ENCODE results near the gene TBC1D5. TPM values are rescaled to one million over a fixed set of nuclear protein-coding genes. Genes with fewer than 3 reads are reported as not detected.

Gene TBC1D5
- total RNA-seq, 1 donor from 2014 or later, result 55.6 TPM

- Mint-ChIP-seq H3K27ac (no peak overlapping the region), H3K36me3 (ENCODE audit: insufficient read depth) (no peaks in the 10 kb centered on the region), H3K9me3 (ENCODE audit: low read depth) (no peaks in the 10 kb centered on the region), H3K4me3 (ENCODE audit: low read depth) (no peak overlapping the region), H3K27me3 (no peaks in the 10 kb centered on the region), H3K4me1 (ENCODE audit: low read depth) (peaks cover 2% of the 10 kb centered on the region)
- DNase-seq (ENCODE audit: low spot score, unreplicated experiment), result no peak
- TF ChIP-seq CTCF (IDR thresholded peaks at IDR 0.05; ENCODE audit: unreplicated experiment), result no peak
Measured at GRCh38 chr3:17372362-17373210, 369.8 kb downstream of the TBC1D5 start.

GRCh38 chr3:17369973-17370372, 372.5 kb downstream of the TBC1D5 start:
- no peak for TF ChIP-seq CTCF (IDR thresholded peaks at IDR 0.05; ENCODE audit: unreplicated experiment)
- Mint-ChIP-seq H3K4me3 (ENCODE audit: low read depth) (no peak overlapping the region), H3K36me3 (ENCODE audit: insufficient read depth) (no peaks in the 10 kb centered on the region), H3K9me3 (ENCODE audit: low read depth) (no peaks in the 10 kb centered on the region), H3K27ac (no peak overlapping the region), H3K4me1 (ENCODE audit: low read depth) (peaks cover 4% of the 10 kb centered on the region), H3K27me3 (no peaks in the 10 kb centered on the region)
- DNase-seq (ENCODE audit: low spot score, unreplicated experiment), result no peak

GRCh38 chr3:17367171-17367570, 375.3 kb downstream of the TBC1D5 start:
- H3K27me3 Mint-ChIP-seq, result no peaks in the 10 kb centered on the region
- no peaks in the 10 kb centered on the region for H3K9me3 Mint-ChIP-seq (ENCODE audit: low read depth)
- no peak for TF ChIP-seq CTCF (IDR thresholded peaks at IDR 0.05; ENCODE audit: unreplicated experiment)
- H3K4me3 Mint-ChIP-seq (ENCODE audit: low read depth), result no peak overlapping the region
- H3K27ac Mint-ChIP-seq, result no peak overlapping the region
- DNase-seq (ENCODE audit: low spot score, unreplicated experiment), result no peak
- H3K4me1 Mint-ChIP-seq (ENCODE audit: low read depth), result peaks cover 5% of the 10 kb centered on the region
- peaks cover 3% of the 10 kb centered on the region for H3K36me3 Mint-ChIP-seq (ENCODE audit: insufficient read depth)

- H3K9me3 Mint-ChIP-seq (ENCODE audit: low read depth), result no peaks in the 10 kb centered on the region
- H3K27ac Mint-ChIP-seq, result no peak overlapping the region
- no peak overlapping the region for H3K4me3 Mint-ChIP-seq (ENCODE audit: low read depth)
- peaks cover 3% of the 10 kb centered on the region for H3K36me3 Mint-ChIP-seq (ENCODE audit: insufficient read depth)
- peaks cover 5% of the 10 kb centered on the region for H3K4me1 Mint-ChIP-seq (ENCODE audit: low read depth)
- no peaks in the 10 kb centered on the region for H3K27me3 Mint-ChIP-seq
- no peak for DNase-seq (ENCODE audit: low spot score, unreplicated experiment)
- no peak for TF ChIP-seq CTCF (IDR thresholded peaks at IDR 0.05; ENCODE audit: unreplicated experiment)
Measured at GRCh38 chr3:17360991-17361390, 381.4 kb downstream of the TBC1D5 start.

- Mint-ChIP-seq H3K27ac (no peak overlapping the region), H3K9me3 (ENCODE audit: low read depth) (no peaks in the 10 kb centered on the region), H3K27me3 (no peaks in the 10 kb centered on the region), H3K4me1 (ENCODE audit: low read depth) (peaks cover under 1% of the 10 kb centered on the region), H3K4me3 (ENCODE audit: low read depth) (no peak overlapping the region), H3K36me3 (ENCODE audit: insufficient read depth) (peaks cover 5% of the 10 kb centered on the region)
- DNase-seq (ENCODE audit: low spot score, unreplicated experiment), result no peak
- no peak for TF ChIP-seq CTCF (IDR thresholded peaks at IDR 0.05; ENCODE audit: unreplicated experiment)
Measured at GRCh38 chr3:17359911-17360310, 382.5 kb downstream of the TBC1D5 start.
